OCI-LY3 (cell line): ENCODE results near the gene TLK1.

Source experiments
- CTCF ChIP-seq: fragments of 200-600, 300-600 bp; sonication (generic); IDR thresholded peaks from 2 replicates; pipeline ENCODE4 v1.5.1; 2014; ENCODE audit warnings: antibody characterized with exemption, low read length, low read depth
- EZH2phosphoT487 ChIP-seq: fragments of 200-600 bp; shearing (Covaris generic); IDR thresholded peaks from 2 replicates; pipeline ENCODE4 v1.6.1; 2018; ENCODE audit warnings: antibody characterized with exemption, mixed run types, low read depth

GRCh38 chr2:171083451-171083850 is 77.2 kb downstream of the TLK1 start:
- TF ChIP-seq CTCF (no peak), EZH2phosphoT487 (no peak)
